HL-60 (cell line): Measurements from ENCODE around the gene C16orf82.

ENCODE experiments used
- DNase-seq, 2 experiments: peaks; one replicate each; pipeline ENCODE4 v3.0.0-alpha.2; 2010 to 2020; ENCODE audit warnings: low read depth in 1 of 2, low spot score in 1 of 2
- H3K27ac ChIP-seq: fragments of 250-450 bp; sonication (Bioruptor Pico); replicated peaks from 2 replicates; pipeline ENCODE4 v1.5.1; 2020; ENCODE audit warnings: mild to moderate bottlenecking, moderate library complexity
- H3K27me3 ChIP-seq: fragments of 250-450 bp; sonication (Bioruptor Pico); 2 replicates; pipeline ENCODE4 v1.5.1; 2021; ENCODE audit warnings: mild to moderate bottlenecking, moderate library complexity; ENCODE audit not compliant: insufficient read depth, poor library complexity, severe bottlenecking
- H3K4me3 ChIP-seq: replicated peaks from 2 replicates; pipeline ENCODE4 v1.5.1; 2011; ENCODE audit warnings: mild to moderate bottlenecking, control low read depth, low read length; ENCODE audit not compliant: insufficient read depth
- CTCF ChIP-seq: IDR thresholded peaks from one replicate; pipeline ENCODE4 v1.5.1; 2011; ENCODE audit warnings: low read length, control low read depth, inconsistent platforms; ENCODE audit not compliant: insufficient read depth
- GABPA ChIP-seq: IDR thresholded peaks from 2 replicates; pipeline ENCODE4 v1.6.1; 2012; ENCODE audit warnings: low read depth
- POLR2AphosphoS5 ChIP-seq: IDR thresholded peaks from 2 replicates; pipeline ENCODE4 v1.6.1; 2012; ENCODE audit warnings: low read depth
- REST ChIP-seq: IDR thresholded peaks from 2 replicates; pipeline ENCODE4 v1.6.1; 2012; ENCODE audit warnings: low read depth; ENCODE audit not compliant: insufficient replicate concordance
- SPI1 ChIP-seq: IDR thresholded peaks from 2 replicates; pipeline ENCODE4 v1.6.1; 2012; ENCODE audit warnings: low read depth, mild to moderate bottlenecking, borderline replicate concordance
- long read RNA-seq: library from polyadenylated mRNA; unstranded; transcript quantifications from one replicate; pipeline ENCODE4 v2.0.0, GENCODE V29; 2020

C16orf82 gene
- long read RNA-seq = 0 reads

GRCh38 chr16:27066668-27067537 is at the start of gene C16orf82:
TSS of gene C16orf82 (plus strand) at chr16:27066927.
- DNase-seq = no peak
- H3K27ac ChIP-seq = no peak within 1 kb of the TSS
- TF ChIP-seq REST (no peak), CTCF (no peak), POLR2AphosphoS5 (no peak)
- no peak within 1 kb of the TSS for H3K4me3 ChIP-seq
- no peaks in the 10 kb centered on the region for H3K27me3 ChIP-seq

- TF ChIP-seq GABPA (no peak), SPI1 (no peak), REST (no peak), POLR2AphosphoS5 (no peak), CTCF (no peak)
These were observed 46.7 kb upstream of the C16orf82 start for GRCh38 chr16:27020031-27020430.

DNA sequence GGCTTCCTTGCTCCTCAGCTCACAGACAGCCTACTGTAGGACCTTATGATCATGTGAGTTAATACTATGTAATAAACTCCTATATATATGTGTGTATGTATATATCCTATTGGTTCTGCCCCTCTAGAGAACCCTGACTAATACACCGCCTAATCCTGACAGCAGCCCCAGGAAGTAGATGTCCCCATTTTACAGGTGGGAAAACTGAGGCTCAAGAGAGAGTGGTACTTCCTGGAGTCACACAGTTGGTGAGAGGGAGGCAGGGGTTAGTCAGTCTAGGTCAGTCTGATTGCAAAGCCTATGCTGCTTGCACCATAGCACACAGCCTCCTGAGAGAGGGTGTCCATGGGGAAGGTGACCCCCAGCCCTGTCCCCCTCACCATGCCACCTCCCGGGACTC is 42.7 kb upstream of the C16orf82 start:
- TF ChIP-seq REST (no peak), SPI1 (no peak), GABPA (no peak), CTCF (no peak), POLR2AphosphoS5 (no peak)
- H3K27ac ChIP-seq = no peak overlapping the region
- no peaks in the 10 kb centered on the region for H3K27me3 ChIP-seq
- no peak overlapping the region for H3K4me3 ChIP-seq
- no peak for DNase-seq

More at GRCh38 chr16:27020031-27020430, 46.7 kb upstream of the C16orf82 start:
- H3K4me3 ChIP-seq = no peak overlapping the region
- no peaks in the 10 kb centered on the region for H3K27me3 ChIP-seq
- no peak for DNase-seq
- no peak overlapping the region for H3K27ac ChIP-seq
